Upper lobe of left lung (tissue), 4 donors: ENCODE results near the gene SERGEF.

ENCODE experiments used
- POLR2AphosphoS5 ChIP-seq, 2 donors: sonication (generic); formaldehyde crosslinking; IDR thresholded peaks; one replicate each; pipeline ENCODE4 v1.5.1; 2017; ENCODE audit warnings: antibody characterized with exemption in 2 of 2
- TF ChIP-seq, protein P1 (sequence below), 6 experiments: fragments of 450-650 bp in 4 of 6; fragments of 200-600 bp in 2 of 6; sonication (generic) in 2 of 6; IDR thresholded peaks; one replicate each; pipeline ENCODE4 v1.5.1; 2016 to 2019; ENCODE audit warnings: antibody characterized with exemption in 6 of 6

DNA sequence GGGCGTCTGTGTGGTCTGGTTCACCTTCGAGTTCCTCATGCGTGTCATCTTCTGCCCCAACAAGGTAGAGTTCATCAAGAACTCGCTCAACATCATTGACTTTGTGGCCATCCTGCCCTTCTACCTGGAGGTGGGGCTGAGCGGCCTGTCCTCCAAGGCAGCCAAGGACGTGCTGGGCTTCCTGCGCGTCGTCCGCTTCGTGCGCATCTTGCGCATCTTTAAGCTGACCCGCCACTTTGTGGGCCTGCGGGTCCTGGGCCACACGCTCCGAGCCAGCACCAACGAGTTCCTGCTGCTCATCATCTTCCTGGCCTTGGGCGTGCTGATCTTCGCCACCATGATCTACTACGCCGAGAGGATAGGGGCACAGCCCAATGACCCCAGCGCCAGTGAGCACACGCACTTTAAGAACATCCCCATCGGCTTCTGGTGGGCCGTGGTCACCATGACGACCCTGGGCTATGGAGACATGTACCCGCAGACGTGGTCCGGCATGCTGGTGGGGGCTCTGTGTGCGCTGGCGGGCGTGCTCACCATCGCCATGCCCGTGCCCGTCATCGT lies 240.9 kb downstream of the SERGEF start:
- no peak for TF ChIP-seq POLR2AphosphoS5 (IDR thresholded peaks at IDR 0.05)
- TF ChIP-seq, protein P1, sequence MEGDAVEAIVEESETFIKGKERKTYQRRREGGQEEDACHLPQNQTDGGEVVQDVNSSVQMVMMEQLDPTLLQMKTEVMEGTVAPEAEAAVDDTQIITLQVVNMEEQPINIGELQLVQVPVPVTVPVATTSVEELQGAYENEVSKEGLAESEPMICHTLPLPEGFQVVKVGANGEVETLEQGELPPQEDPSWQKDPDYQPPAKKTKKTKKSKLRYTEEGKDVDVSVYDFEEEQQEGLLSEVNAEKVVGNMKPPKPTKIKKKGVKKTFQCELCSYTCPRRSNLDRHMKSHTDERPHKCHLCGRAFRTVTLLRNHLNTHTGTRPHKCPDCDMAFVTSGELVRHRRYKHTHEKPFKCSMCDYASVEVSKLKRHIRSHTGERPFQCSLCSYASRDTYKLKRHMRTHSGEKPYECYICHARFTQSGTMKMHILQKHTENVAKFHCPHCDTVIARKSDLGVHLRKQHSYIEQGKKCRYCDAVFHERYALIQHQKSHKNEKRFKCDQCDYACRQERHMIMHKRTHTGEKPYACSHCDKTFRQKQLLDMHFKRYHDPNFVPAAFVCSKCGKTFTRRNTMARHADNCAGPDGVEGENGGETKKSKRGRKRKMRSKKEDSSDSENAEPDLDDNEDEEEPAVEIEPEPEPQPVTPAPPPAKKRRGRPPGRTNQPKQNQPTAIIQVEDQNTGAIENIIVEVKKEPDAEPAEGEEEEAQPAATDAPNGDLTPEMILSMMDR (IDR thresholded peaks at IDR 0.05) = no peak
